Left hindlimb (tissue), 1 donor: ENCODE results near the gene WRAP53.

ENCODE experiments used
- DNase-seq: peaks from one replicate; pipeline ENCODE4 v3.0.0-alpha.2; 2018

Gene WRAP53

DNA sequence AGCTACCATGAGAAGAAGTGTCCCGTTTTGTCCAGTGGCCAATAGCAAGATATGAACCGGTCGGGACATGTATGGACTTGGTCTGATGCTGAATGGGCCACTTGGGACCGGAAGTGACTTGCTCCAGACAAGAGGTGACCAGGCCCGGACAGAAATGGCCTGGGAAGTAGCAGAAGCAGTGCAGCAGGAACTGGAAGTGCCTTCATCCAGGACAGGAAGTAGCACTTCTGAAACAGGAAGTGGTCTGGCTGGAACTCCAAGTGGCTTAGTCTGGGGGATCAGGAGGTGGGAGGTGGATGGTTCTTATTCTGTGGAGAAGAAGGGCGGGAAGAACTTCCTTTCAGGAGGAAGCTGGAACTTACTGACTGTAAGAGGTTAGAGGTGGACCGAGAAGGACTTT lies 22.0 kb downstream of the WRAP53 start:
- no peak for DNase-seq

- DNase-seq: no peak
These were observed 22.9 kb downstream of the WRAP53 start for GRCh38 chr17:7711051-7711755.

DNA sequence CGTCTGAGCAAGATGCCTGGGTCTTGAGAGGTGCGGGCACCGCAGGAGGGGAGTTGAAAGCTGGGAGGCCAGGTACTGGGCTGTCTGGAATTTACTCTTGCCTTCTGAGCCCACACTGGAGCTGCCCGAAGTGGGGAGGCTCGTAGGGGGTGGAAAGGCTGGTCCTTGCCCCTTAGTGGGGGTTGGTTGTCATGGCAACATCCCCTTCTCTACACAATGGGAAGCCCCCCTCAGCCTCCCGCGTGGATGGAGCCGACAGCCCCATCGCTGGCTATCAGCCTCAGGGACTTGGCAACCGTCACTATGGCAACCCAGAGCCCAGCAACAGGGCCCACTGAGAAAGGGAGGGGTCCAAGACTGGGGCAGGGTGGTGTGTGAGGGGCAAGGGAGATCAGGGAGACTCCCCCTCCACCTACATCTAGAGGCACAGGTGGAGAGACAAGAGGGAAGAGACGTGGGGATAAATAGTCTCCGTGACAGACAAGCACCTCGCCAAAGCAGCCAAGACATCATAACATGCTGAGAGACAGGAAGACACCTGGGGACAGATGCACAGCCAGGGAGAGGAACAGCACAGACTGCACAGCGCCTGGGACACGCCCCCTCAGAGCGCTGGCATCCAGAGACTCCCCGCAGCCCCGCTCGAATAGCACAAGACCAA lies 24.0 kb downstream of the WRAP53 start:
- DNase-seq: no peak

- no peak for DNase-seq
These were observed 25.5 kb downstream of the WRAP53 start for GRCh38 chr17:7713782-7714181.

DNA sequence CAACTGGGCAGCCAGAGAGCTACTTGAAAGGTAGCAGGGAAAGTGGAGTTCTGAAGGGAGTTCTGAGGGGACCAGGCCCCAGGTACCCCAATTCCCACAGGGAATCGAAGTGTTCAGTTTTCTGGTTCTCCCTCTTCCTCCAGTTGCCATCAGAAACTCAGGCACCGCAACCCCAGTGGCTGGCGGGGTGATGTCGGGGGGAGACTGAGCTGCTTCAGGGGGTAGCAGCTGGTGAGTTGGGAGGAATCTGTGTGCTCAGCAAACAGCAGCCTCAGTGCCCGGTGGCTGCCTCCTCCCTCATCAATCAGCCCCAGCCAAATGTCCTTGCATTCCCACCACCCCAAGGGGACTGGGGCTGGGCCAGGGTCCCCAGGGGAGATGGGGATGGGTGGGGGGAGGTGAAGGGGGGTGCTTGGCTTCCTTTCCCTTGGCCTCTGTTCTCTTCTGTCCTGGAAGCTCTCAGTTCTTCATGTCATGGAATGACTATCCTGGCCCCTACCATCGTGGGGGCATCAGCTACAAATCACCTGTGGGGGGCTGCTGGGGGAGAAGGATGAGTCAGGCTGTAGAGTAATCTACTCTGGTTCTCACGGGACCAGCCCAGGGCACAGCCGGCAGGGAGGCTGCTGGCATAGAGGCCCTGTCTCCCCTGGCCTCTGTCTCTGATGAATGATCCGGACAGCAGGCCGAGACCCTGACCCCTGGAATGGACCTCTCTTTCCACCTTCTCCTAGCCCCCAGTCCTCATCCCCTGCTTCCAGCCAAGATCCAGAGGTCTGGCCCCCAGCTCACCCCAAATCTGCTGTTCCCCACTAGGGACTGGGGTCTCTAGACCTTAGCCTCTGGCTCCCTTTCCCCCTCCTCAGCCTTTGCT lies 26.7 kb downstream of the WRAP53 start:
- no peak for DNase-seq

- DNase-seq: no peak
These were observed 27.9 kb downstream of the WRAP53 start for GRCh38 chr17:7715936-7716886.

DNA sequence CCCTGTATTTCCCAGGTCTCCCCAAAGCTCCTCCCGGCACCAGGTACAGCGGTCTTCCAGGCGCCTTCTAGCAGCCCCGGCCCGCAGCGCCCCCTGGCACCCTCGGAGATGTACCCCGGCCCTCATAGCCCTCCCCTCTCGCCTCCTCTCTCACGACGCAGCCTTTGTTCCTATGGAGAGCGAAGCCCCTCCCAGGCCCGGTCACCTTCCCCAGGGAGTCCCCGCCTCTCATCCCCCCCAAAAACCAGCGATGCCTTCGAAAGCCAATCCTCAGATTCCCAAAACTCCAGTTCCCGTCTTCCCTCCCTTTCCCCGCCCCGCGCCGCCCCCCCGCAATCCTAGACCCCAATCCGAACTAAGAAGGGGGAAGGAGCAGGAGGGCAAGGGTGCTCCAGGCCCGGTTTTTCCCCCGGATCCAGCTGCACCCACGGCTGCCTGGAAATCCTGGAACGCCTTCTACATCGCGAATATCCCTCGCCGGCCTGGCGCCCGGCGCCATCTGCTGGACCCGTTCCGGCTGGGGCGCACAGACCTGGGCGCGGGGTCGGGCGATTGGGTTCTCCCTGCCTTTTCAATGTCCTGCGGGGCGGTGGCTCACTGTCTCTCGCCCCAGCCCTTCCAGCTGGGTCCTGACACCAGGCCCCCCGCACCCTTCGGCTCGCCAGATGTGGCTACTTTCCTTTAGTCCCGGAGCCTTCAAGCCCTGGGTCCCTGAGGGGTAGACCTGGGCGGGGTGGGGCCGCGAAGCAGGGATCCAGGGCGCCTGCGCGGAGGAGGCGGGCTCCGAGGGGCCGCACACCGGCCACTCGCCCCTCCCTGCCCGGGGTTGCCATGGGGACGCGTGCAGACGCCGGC lies 28.9 kb downstream of the WRAP53 start, which contains the start of gene DNAH2:
DNAH2 (plus strand) TSS at position 844 of the 855 bp plus-strand sequence. CDS start 1,991 bp downstream, outside the sequence.
- peak; percentile 93 for DNase-seq

DNA sequence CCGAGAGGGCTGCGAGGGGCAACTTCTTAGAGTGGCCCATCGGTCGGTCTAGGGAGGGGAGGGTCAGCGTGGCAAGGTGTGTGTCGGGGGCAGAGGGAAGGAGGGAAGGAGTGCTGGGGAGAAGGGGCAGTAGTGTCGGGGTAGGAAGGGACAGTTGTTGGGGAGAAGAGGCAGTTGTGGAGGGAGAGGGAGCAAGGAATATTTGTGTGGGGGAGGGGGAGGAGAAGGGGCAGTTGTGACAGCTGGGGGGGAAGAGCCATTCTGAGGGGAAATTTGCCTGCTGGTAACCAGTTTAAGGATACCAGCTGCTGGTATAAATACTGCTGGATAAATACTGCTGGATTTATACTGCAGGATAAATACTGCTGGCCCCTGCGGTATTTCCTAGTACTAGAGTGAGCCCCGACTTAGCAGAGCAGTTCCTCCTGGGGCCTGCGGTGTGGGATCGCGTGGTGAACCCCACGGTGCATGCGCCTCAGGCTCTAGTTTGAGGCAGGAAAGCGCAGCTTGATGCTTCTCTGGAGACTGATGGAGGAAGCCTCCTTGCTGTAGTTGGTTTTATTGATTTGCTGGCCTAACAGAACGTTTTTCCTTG lies 29.6 kb downstream of the WRAP53 start:
- no peak for DNase-seq

DNA sequence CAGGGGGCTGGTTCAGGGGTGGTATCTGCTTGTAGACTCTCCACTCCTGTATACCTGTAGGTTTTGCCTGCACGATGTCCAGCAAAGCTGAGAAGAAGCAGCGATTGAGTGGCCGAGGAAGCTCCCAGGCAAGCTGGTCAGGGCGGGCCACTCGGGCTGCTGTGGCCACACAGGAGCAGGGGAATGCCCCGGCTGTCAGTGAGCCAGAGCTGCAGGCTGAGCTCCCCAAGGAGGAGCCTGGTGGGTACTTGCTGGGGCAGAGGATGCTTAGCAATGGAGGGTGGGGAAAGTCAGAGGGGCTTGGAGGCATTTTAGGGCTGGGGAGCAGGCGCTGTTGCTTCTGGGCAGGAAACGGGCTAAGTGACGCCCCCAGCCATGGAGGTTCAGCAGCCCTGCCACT lies 31.4 kb downstream of the WRAP53 start:
- DNase-seq: no peak

DNA sequence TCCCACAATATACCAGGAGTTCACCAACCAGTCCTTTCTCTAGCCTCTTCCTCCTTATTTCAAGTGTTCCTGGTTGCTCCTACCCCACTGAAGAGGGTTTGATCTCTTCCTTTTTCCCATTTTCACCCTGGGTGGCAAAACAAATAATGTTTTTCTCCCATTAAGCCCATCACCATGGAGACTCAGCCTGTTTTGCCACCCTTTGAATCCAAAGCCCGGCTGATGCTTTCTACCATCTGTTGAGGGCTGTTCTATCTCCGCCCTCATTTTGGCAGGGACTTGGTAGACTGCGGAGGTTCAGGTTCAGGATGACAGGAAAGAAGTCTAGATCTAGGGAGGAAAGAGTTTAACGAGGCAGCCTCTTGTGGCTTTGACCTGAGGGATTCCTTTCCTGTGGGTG lies 31.8 kb downstream of the WRAP53 start:
- no peak for DNase-seq

DNA sequence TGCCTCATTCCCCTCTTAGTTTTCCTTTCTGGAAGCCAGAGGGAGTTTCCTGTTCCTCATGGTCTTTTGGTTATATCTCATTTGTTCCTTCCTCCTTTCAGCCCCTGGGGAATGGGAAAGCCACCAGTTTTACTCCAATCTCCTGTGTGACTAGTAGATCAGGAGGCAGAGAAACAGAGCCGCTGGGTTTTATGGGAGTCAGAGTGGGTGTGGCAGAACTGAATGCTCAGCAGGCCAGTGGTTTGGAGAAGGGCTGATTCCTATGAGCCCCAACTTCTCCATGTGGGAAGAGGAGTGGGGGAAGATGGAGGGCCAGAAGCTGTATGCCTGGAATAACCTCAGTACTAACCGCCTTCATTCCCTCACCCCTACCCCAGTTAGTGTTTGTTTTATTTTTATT lies 33.3 kb downstream of the WRAP53 start:
- no peak for DNase-seq

DNA sequence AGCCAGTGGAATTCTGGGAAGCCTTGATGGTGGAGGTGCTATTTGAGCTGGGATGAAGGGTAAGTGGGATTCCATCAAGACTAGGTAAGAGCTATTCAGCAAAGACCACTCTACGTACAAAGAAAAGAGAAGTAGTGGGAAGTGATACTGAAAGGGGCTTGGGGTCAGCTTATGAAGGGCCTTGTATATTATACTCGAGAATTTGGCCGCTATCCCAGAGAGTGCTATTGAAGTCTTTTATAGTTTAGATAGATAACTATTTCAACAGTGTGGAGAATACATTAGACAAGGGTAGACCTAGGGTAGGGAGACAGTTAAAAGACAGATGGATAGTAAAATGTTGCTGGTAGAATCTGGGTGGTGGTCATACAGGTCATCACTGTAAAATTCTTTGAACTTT lies 39.6 kb downstream of the WRAP53 start:
- DNase-seq: no peak

DNA sequence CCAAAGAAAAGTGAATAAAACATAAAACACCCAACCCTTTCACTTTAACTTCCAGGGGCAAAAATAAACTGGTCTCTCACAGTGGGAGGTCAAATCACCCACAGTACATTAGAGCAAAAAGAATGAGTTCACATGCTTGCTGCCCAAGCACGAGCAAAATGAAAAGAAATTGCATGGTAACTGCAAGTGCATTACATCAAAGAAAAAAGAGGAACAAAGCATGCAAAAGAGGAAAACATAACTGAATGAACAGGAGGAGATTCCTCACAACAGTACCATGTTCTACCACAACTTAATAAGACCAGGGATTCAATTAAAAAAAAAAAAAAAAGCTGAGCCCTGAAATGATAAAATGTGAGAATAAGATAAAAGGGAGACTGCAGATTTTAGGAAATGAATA lies 41.5 kb downstream of the WRAP53 start:
- DNase-seq: no peak

DNA sequence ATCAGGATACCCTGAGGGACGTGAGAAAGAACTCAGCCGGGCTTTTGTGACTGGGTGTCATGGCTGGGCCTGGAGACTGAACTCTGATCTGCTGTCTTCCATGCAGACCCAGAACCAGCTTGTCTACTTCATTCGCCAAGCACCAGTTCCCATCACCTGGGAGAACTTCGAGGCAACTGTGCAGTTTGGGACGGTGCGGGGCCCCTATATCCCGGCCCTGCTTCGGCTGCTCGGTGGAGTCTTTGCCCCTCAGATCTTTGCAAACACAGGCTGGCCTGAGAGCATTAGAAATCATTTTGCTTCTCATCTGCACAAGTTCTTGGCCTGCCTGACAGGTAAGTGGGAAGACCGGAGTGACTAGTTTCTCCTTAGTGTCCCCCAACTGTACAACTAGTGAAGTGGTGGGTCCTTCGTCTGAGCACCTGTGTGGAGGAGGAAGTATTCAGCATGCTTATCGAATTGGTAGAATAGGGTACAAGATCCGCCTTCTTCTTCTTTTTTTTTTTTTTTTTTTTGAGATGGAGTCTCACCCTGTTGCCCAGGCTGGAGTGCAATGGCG lies 44.8 kb downstream of the WRAP53 start:
- no peak for DNase-seq

DNA sequence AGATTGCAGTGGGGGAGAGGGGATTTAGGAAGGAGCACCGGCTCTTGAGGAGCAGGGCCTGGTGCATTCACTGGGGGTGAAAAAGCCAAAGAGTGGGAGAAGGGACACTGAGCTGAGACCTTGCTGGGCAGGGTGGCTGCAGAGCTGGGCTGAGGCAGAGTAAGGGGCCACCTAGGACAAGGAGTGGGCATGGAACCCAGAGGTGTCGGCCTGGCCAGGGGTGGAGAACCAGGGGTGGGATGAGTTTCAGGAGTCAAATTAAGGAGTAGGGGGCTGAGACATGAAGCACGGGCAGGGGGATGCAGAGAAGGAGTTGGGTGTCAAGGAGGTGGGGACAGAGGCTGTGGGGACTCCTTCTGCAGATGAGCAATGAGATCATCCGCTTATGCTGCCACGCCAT lies 49.3 kb downstream of the WRAP53 start:
- DNase-seq: no peak

DNA sequence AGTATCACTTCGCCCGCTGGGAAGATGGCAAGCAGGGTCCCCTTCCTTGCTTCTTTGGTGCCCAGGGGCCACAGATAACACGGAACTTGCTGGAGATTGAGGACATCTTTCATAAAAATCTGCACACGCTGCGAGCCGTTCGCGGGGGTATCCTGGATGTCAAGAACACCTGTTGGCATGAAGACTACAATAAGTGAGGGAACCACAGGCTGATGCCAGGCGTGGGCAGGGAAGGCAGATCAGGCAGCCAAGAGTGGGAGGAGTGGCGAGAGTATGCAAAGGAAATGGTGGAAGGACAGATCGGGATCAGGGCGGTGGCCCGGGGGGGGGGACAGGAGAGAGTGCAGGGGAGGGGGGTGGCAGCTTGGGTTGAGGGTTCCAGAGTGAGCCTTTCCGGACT lies 51.5 kb downstream of the WRAP53 start:
- DNase-seq: no peak

GRCh38 chr17:7740481-7741001 lies 52.3 kb downstream of the WRAP53 start:
- DNase-seq: no peak

DNA sequence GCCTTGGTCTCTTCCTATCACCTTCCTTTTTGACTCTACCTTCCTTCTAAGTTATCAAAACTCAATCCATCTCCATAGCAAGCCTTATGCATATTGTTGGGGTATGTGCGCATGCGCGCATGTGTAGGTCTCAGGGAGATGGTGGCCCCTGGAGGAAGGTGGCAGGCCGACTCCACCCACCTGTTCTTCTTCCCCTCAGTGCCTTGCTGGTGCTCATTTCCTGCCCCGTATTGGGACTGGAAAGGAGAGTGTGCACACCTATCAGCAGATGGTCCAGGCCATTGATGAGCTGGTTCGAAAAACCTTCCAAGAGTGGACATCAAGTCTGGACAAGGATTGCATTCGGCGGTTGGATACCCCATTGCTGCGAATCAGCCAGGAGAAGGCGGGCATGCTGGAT lies 54.5 kb downstream of the WRAP53 start:
- no peak for DNase-seq

DNA sequence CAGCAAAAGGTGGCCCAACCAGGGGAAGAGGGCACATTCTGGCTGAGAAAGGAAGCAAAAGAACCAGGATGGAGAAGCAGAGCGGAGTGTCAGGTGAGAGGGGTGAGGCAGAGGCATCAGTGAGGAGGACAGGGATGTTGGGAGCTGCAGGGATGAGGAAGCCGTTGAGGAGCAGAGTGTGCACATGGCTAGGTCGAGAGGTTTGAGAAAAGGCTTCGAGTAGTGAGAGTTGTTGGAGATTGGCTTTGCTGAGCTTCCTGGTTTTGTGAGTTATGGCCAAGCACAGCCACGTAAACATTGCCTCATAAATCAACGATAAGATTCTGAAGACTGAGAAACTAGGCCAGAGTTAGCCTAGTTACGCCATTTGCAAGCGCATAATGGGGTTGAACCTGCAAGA lies 56.1 kb downstream of the WRAP53 start:
- DNase-seq: no peak

GRCh38 chr17:7745748-7746470 lies 57.6 kb downstream of the WRAP53 start:
- DNase-seq: no peak
